ENCODE measurements around the gene TP53I11. TPM values are rescaled to one million over a fixed set of nuclear protein-coding genes. Genes with fewer than 3 reads are reported as not detected.

The TP53I11 gene
- total RNA-seq, 1 experiment from 2014 or later, result 42.4 TPM

DNA sequence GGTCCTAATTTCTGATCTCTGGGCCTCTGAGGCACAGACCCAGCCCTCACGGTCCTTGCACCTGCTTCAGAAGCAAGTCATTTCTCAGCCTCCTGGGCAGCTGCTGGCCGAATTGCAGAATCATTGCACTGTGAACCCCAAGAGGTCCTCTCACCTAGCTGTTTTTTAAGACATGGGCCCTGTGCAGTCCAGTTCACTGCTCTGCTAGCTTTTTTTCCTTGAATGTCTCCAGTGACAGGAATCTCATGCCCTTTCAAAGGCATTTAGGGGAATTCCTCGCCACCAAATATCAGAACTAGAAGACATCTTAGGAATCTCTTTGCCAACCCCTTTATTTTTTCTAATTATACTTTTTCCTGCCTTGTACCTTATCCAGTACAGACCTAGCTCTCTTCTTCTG is 35.6 kb upstream of the TP53I11 start (continued):
- TF ChIP-seq, protein P1, sequence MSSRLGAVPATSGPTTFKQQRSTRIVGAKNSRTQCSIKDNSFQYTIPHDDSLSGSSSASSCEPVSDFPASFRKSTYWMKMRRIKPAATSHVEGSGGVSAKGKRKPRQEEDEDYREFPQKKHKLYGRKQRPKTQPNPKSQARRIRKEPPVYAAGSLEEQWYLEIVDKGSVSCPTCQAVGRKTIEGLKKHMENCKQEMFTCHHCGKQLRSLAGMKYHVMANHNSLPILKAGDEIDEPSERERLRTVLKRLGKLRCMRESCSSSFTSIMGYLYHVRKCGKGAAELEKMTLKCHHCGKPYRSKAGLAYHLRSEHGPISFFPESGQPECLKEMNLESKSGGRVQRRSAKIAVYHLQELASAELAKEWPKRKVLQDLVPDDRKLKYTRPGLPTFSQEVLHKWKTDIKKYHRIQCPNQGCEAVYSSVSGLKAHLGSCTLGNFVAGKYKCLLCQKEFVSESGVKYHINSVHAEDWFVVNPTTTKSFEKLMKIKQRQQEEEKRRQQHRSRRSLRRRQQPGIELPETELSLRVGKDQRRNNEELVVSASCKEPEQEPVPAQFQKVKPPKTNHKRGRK (CRISPR knock-in tag; IDR thresholded peaks at IDR 0.05; ENCODE audit: borderline replicate concordance), result no peak
- TF ChIP-seq, protein P2, sequence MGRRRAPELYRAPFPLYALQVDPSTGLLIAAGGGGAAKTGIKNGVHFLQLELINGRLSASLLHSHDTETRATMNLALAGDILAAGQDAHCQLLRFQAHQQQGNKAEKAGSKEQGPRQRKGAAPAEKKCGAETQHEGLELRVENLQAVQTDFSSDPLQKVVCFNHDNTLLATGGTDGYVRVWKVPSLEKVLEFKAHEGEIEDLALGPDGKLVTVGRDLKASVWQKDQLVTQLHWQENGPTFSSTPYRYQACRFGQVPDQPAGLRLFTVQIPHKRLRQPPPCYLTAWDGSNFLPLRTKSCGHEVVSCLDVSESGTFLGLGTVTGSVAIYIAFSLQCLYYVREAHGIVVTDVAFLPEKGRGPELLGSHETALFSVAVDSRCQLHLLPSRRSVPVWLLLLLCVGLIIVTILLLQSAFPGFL (CRISPR knock-in tag; IDR thresholded peaks at IDR 0.05; ENCODE audit: borderline replicate concordance), result no peak
- TF ChIP-seq ZNF317 (CRISPR knock-in tag; IDR thresholded peaks at IDR 0.05; ENCODE audit: borderline replicate concordance, low read depth) (no peak), FOXP1 (CRISPR knock-in tag; IDR thresholded peaks at IDR 0.05; ENCODE audit: borderline replicate concordance) (no peak), IRF2 (CRISPR knock-in tag; IDR thresholded peaks at IDR 0.05; ENCODE audit: borderline replicate concordance, low read depth) (no peak)
- TF ChIP-seq, protein P3, sequence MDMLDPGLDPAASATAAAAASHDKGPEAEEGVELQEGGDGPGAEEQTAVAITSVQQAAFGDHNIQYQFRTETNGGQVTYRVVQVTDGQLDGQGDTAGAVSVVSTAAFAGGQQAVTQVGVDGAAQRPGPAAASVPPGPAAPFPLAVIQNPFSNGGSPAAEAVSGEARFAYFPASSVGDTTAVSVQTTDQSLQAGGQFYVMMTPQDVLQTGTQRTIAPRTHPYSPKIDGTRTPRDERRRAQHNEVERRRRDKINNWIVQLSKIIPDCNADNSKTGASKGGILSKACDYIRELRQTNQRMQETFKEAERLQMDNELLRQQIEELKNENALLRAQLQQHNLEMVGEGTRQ (CRISPR knock-in tag; IDR thresholded peaks at IDR 0.05), result no peak

GRCh38 chr11:44985721-44986120 is 35.0 kb upstream of the TP53I11 start:
- ChIA-PET CTCF (interaction anchor here (1.0 kb wide), 1 partner anchor 59 kb away, joined by 4 read pairs; no protein-coding TSS in a partner anchor), POLR2A (no interaction called here)
- Mint-ChIP-seq H3K4me3 (no peak overlapping the region), H3K9me3 (no peaks in the 10 kb centered on the region; the same call in 1 of the 2 replicates), H3K4me1 (peaks cover 16% of the 10 kb centered on the region), H3K27me3 (ENCODE audit: low read depth) (no peaks in the 10 kb centered on the region; the same call in 1 of the 2 replicates), H3K36me3 (no peaks in the 10 kb centered on the region), H3K27ac (no peak overlapping the region)
- DNase-seq (ENCODE audit: low spot score) (no peak), ATAC-seq (no peak)
- TF ChIP-seq CREM (CRISPR knock-in tag; IDR thresholded peaks at IDR 0.05) (no peak), IRF1 (CRISPR knock-in tag; IDR thresholded peaks at IDR 0.05) (no peak), TEAD4 (CRISPR knock-in tag; IDR thresholded peaks at IDR 0.05) (no peak), E2F1 (CRISPR knock-in tag; IDR thresholded peaks at IDR 0.05) (no peak), ZNF121 (CRISPR knock-in tag; IDR thresholded peaks at IDR 0.05) (no peak), ESRRA (CRISPR knock-in tag; IDR thresholded peaks at IDR 0.05; ENCODE audit: borderline replicate concordance) (no peak), ZNF317 (CRISPR knock-in tag; IDR thresholded peaks at IDR 0.05; ENCODE audit: borderline replicate concordance, low read depth) (no peak), MYBL2 (CRISPR knock-in tag; IDR thresholded peaks at IDR 0.05) (no peak), OVOL2 (CRISPR knock-in tag; IDR thresholded peaks at IDR 0.05; ENCODE audit: borderline replicate concordance) (no peak)
- TF ChIP-seq, protein P4, sequence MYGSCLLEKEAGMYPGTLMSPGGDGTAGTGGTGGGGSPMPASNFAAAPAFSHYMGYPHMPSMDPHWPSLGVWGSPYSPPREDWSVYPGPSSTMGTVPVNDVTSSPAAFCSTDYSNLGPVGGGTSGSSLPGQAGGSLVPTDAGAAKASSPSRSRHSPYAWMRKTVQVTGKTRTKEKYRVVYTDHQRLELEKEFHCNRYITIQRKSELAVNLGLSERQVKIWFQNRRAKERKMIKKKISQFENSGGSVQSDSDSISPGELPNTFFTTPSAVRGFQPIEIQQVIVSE (CRISPR knock-in tag; IDR thresholded peaks at IDR 0.05; ENCODE audit: borderline replicate concordance), result no peak
- TF ChIP-seq, protein P5, sequence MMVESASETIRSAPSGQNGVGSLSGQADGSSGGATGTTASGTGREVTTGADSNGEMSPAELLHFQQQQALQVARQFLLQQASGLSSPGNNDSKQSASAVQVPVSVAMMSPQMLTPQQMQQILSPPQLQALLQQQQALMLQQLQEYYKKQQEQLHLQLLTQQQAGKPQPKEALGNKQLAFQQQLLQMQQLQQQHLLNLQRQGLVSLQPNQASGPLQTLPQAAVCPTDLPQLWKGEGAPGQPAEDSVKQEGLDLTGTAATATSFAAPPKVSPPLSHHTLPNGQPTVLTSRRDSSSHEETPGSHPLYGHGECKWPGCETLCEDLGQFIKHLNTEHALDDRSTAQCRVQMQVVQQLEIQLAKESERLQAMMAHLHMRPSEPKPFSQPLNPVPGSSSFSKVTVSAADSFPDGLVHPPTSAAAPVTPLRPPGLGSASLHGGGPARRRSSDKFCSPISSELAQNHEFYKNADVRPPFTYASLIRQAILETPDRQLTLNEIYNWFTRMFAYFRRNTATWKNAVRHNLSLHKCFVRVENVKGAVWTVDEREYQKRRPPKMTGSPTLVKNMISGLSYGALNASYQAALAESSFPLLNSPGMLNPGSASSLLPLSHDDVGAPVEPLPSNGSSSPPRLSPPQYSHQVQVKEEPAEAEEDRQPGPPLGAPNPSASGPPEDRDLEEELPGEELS (CRISPR knock-in tag; IDR thresholded peaks at IDR 0.05), result no peak
- TF ChIP-seq, protein P6, sequence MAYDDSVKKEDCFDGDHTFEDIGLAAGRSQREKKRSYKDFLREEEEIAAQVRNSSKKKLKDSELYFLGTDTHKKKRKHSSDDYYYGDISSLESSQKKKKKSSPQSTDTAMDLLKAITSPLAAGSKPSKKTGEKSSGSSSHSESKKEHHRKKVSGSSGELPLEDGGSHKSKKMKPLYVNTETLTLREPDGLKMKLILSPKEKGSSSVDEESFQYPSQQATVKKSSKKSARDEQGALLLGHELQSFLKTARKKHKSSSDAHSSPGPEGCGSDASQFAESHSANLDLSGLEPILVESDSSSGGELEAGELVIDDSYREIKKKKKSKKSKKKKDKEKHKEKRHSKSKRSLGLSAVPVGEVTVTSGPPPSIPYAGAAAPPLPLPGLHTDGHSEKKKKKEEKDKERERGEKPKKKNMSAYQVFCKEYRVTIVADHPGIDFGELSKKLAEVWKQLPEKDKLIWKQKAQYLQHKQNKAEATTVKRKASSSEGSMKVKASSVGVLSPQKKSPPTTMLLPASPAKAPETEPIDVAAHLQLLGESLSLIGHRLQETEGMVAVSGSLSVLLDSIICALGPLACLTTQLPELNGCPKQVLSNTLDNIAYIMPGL (CRISPR knock-in tag; IDR thresholded peaks at IDR 0.05), result no peak
